ENCODE measurements around the gene AURKB. TPM values are rescaled to one million over a fixed set of nuclear protein-coding genes. Genes with fewer than 3 reads are reported as not detected.

The AURKB gene
- total RNA-seq, 2 experiments from 2014 or later: 188 to 224 TPM

DNA sequence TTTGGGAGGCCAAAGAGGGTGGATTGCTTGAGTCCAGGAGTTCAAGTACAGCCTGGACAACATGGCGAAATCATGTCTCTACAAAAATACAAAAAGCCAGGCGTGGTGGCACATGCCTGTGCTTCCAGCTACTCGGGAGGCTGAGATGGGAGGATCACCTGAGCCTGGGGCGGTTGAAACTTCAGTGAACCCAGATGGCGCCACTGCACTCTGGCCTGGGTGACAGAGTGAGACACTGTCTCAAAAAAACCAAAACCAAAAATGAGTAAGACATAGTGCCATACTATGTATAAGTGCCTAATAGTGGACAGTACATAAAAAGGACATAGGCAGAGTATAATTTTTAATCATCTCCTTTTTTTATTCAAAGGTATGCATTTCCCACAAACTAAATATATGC is 33.5 kb upstream of the AURKB start:
- Mint-ChIP-seq H3K27ac (peak overlapping the region; percentile 100), H3K27me3 (no peaks in the 10 kb centered on the region), H3K36me3 (ENCODE audit: low read depth) (peaks cover 52% of the 10 kb centered on the region), H3K9me3 (no peaks in the 10 kb centered on the region), H3K4me3 (peak overlapping the region; percentile 54), H3K4me1 (peaks cover 44% of the 10 kb centered on the region)
- ChIA-PET CTCF (interaction anchor here (0.6 to 1.9 kb wide), 10 partner anchors 8 to 555 kb away, joined by 3 to 14 read pairs (median 4); no protein-coding TSS in a partner anchor), POLR2A (interaction anchor here (0.6 kb wide), 2 partner anchors 23 to 70 kb away, joined by 3 to 4 read pairs; no protein-coding TSS in a partner anchor)
- DNase-seq: peak; percentile 50

GRCh38 chr17:8237886-8238285 is 27.5 kb upstream of the AURKB start:
- Mint-ChIP-seq H3K9me3 (no peaks in the 10 kb centered on the region), H3K4me3 (no peak overlapping the region), H3K27me3 (no peaks in the 10 kb centered on the region), H3K4me1 (peaks cover 11% of the 10 kb centered on the region), H3K36me3 (ENCODE audit: low read depth) (peaks cover 63% of the 10 kb centered on the region), H3K27ac (no peak overlapping the region)
- no peak for DNase-seq
- CTCF ChIA-PET: interaction anchor here (0.8 to 1.6 kb wide), 4 partner anchors 15 to 104 kb away, joined by 3 to 9 read pairs (median 4); partner anchors contain the start of genes AURKB and SLC25A35
- POLR2A ChIA-PET: interaction anchor here (0.6 kb wide), 1 partner anchor 10 kb away, joined by 5 read pairs; the partner anchor contains the start of gene CTC1

GRCh38 chr17:8237175-8237574 is 26.8 kb upstream of the AURKB start:
- Mint-ChIP-seq H3K27ac (no peak overlapping the region), H3K4me3 (no peak overlapping the region), H3K9me3 (no peaks in the 10 kb centered on the region), H3K4me1 (peaks cover 7% of the 10 kb centered on the region), H3K36me3 (ENCODE audit: low read depth) (peaks cover 63% of the 10 kb centered on the region), H3K27me3 (no peaks in the 10 kb centered on the region)
- ChIA-PET POLR2A (interaction anchor here (0.6 kb wide), 1 partner anchor 11 kb away, joined by 5 read pairs; the partner anchor contains the start of gene CTC1), CTCF (interaction anchor here (1.0 to 1.6 kb wide), 3 partner anchors 14 to 103 kb away, joined by 4 to 9 read pairs (median 4); partner anchors contain the start of gene SLC25A35)
- no peak for DNase-seq

GRCh38 chr17:8235676-8236075 is 25.3 kb upstream of the AURKB start:
- Mint-ChIP-seq H3K36me3 (ENCODE audit: low read depth) (peaks cover 69% of the 10 kb centered on the region), H3K4me1 (peaks cover 7% of the 10 kb centered on the region), H3K27ac (no peak overlapping the region), H3K27me3 (no peaks in the 10 kb centered on the region), H3K4me3 (no peak overlapping the region), H3K9me3 (no peaks in the 10 kb centered on the region)
- ChIA-PET POLR2A (no interaction called here), CTCF (interaction anchor here (0.6 to 1.6 kb wide), 5 partner anchors 8 to 45 kb away, joined by 3 to 5 read pairs (median 3); partner anchors contain the start of gene CTC1)
- DNase-seq: no peak

DNA sequence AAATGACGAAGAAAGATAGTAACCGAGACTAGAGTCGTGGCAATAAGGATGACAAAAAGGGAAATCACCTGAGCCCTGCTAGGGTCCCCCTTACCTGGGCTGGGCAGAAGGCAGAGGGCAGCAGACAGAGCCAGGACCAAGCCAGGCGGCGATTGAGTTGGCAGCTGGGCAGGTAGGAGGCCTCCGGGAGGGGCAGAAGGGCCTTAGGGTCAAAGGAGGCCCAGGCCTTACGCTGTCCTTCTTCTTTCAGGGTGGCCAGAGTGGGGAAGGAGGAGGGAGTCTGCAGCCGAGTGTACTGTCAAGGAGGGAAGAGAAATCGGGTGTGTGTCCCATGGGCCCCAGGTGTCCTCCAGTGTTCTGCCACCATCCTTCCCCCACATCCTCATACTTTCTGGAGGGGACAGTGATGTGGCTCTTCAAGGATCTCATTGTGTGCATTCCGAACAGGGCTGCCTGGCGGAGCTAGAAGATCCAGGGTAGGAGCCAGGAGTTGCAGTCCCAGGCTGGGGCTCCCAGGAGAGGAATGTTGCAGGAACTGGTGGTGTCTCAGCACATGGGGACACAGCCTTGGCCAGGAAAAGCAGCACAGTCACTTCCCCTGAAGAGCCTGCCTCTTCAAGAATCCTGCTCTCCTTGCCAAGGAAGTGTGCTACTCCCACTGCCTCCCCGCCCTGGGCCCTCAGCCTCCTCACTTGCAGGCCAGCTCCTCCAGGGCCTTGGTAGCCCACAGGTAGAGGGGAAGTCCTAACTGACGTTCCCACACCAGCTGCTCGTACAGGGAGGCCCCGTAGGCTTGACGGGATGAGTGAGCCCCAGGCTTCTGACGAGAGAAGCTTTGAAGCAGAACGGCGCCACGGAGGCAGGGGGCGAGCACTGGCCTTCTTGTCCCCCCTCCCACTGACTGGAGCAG is 24.2 kb upstream of the AURKB start:
- Mint-ChIP-seq H3K36me3 (ENCODE audit: low read depth) (peaks cover 74% of the 10 kb centered on the region), H3K27ac (no peak overlapping the region), H3K4me3 (no peak overlapping the region), H3K4me1 (peaks cover 5% of the 10 kb centered on the region), H3K27me3 (no peaks in the 10 kb centered on the region), H3K9me3 (no peaks in the 10 kb centered on the region)
- ChIA-PET POLR2A (no interaction called here), CTCF (interaction anchor here (0.6 to 1.6 kb wide), 5 partner anchors 7 to 46 kb away, joined by 3 to 5 read pairs (median 3); partner anchors contain the start of gene CTC1)
- no peak for DNase-seq

GRCh38 chr17:8231701-8232100 is 21.3 kb upstream of the AURKB start:
- POLR2A ChIA-PET: no interaction called here
- H3K27me3 Mint-ChIP-seq: no peaks in the 10 kb centered on the region
- H3K36me3 Mint-ChIP-seq (ENCODE audit: low read depth): peaks cover 82% of the 10 kb centered on the region
- H3K9me3 Mint-ChIP-seq: no peaks in the 10 kb centered on the region
- H3K27ac Mint-ChIP-seq: no peak overlapping the region
- CTCF ChIA-PET: interaction anchor here (1.2 to 1.9 kb wide), 3 partner anchors 10 to 15 kb away, joined by 3 to 6 read pairs (median 6); no protein-coding TSS in a partner anchor
- peaks cover 16% of the 10 kb centered on the region for H3K4me1 Mint-ChIP-seq
- no peak for DNase-seq
- no peak overlapping the region for H3K4me3 Mint-ChIP-seq

- ChIA-PET CTCF (interaction anchor here (0.6 to 1.5 kb wide), 5 partner anchors 8 to 117 kb away, joined by 3 to 5 read pairs (median 3); partner anchors contain the start of gene CTC1), POLR2A (interaction anchor here (0.6 to 0.8 kb wide), 2 partner anchors 21 to 28 kb away, joined by 3 to 4 read pairs; partner anchors contain the start of gene CTC1)
- Mint-ChIP-seq H3K4me1 (peaks cover 53% of the 10 kb centered on the region), H3K4me3 (peak overlapping the region; percentile 54), H3K27ac (peak overlapping the region; percentile 88), H3K9me3 (no peaks in the 10 kb centered on the region), H3K27me3 (no peaks in the 10 kb centered on the region), H3K36me3 (ENCODE audit: low read depth) (peaks cover 61% of the 10 kb centered on the region)
- DNase-seq: no peak
These were observed 16.8 kb upstream of the AURKB start for GRCh38 chr17:8227238-8227581.

DNA sequence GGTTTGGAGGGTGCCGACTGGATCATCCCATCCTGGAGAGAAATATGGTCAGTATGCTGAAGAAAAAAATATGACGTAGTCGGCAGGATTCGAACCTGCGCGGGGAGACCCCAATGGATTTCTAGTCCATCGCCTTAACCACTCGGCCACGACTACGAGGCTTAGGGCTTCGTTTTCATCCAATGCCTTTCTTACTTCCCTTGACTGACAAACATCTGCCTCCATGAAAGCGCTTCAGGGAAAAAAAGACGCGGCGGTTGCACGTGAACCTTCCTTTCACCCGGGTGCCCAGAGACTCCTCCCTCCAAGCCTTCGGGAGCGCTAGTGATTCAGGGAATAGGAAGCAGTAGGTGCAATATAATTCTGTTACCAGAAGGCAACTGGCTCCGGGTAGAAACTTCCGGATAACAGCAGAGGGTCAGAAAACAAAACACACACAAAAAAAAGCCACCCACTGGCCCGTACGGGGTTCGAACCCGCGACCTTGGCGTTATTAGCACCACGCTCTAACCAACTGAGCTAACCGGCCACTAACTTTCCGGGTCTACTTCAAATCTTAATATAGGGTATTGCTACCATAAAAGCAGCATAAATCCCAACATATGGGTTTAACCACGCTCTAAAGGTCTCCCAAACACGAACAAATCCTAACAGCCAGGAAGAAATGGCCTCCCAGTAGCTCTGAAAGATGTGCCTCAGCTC is 16.3 kb upstream of the AURKB start:
- Mint-ChIP-seq H3K9me3 (no peaks in the 10 kb centered on the region), H3K4me3 (peak overlapping the region; percentile 54), H3K36me3 (ENCODE audit: low read depth) (peaks cover 57% of the 10 kb centered on the region), H3K27me3 (no peaks in the 10 kb centered on the region), H3K4me1 (peaks cover 55% of the 10 kb centered on the region), H3K27ac (peak overlapping the region; percentile 88)
- ChIA-PET POLR2A (interaction anchor here (0.6 to 0.8 kb wide), 3 partner anchors 21 to 32 kb away, joined by 3 to 9 read pairs (median 4); partner anchors contain the start of gene CTC1), CTCF (interaction anchor here (0.8 to 1.5 kb wide), 6 partner anchors 9 to 157 kb away, joined by 3 to 5 read pairs (median 4); partner anchors contain the start of gene CTC1)
- DNase-seq: peak; percentile 42

- Mint-ChIP-seq H3K27ac (peak overlapping the region; percentile 88), H3K9me3 (no peaks in the 10 kb centered on the region), H3K27me3 (no peaks in the 10 kb centered on the region), H3K36me3 (ENCODE audit: low read depth) (peaks cover 51% of the 10 kb centered on the region), H3K4me1 (peaks cover 59% of the 10 kb centered on the region), H3K4me3 (peak overlapping the region; percentile 54)
- ChIA-PET CTCF (interaction anchor here (1.1 to 1.5 kb wide), 4 partner anchors 22 to 158 kb away, joined by 3 to 4 read pairs (median 4); partner anchors contain the start of genes CTC1 and PFAS), POLR2A (interaction anchor here (0.6 kb wide), 1 partner anchor 31 kb away, joined by 9 read pairs; no protein-coding TSS in a partner anchor)
- peak; percentile 83 for DNase-seq
These were observed 15.6 kb upstream of the AURKB start for GRCh38 chr17:8225813-8226535.

DNA sequence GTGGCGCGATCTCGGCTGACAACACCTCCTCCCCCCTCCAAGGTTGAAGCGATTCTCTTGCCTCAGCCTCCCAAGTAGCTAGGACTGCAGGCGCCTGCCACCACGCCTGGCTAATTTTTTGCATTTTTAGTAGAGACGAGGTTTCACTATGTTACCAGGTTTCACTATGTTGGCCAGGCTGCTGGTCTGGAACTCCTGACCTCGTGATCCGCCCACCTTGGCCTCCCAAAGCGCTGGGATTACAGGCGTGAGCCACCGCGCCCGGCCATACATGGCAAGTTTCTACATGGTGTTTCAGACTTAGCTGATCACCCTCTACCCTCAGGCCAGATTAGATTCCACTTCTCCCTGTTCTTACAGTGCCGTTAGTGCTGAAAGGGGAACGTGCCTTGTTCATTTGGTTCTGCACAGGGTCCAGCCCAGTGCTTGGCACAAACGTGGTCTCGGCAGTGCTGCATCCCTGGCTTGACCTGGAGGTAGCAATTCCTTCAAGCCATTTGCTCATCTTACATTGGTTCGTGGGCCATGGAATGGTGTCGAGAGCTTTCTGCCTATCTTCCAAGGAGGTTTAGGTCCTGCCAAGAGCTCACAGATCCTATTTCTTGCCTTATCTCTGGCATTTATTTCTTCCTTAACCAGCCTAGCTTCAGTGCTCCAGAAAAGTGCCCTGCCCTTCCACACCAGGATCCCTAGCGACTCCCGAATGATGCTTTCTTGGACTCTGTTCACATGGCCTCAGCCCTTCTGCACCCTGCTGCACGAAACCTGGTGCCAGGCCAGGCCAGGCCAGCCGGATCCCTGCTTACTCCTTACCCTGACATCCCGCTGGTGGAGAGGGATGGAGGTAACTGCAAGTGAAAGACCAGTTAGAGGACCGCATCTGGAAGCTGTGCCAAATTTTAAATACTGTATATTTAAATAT is 14.8 kb upstream of the AURKB start:
- peaks cover 66% of the 10 kb centered on the region for H3K4me1 Mint-ChIP-seq
- H3K36me3 Mint-ChIP-seq (ENCODE audit: low read depth): peaks cover 49% of the 10 kb centered on the region
- peak overlapping the region; percentile 44 for H3K4me3 Mint-ChIP-seq
- peak overlapping the region; percentile 84 for H3K27ac Mint-ChIP-seq
- no peaks in the 10 kb centered on the region for H3K27me3 Mint-ChIP-seq
- no peak for DNase-seq
- ChIA-PET CTCF (interaction anchor here (1.1 to 3.1 kb wide), 4 partner anchors 24 to 132 kb away, joined by 4 to 12 read pairs (median 6); partner anchors contain the start of genes PFAS and SLC25A35), POLR2A (interaction anchor here (0.7 kb wide), 2 partner anchors 23 to 1457 kb away, joined by 3 to 7 read pairs; partner anchors contain the start of gene CTC1)
- no peaks in the 10 kb centered on the region for H3K9me3 Mint-ChIP-seq

Measured in activated CD4-positive, alpha-beta T cell treated with anti-CD3 and anti-CD28 coated beads, Interleukin-2, amount 10 ng/mL, durations not matched to agents 7 days and 5 days (primary cell).